ENCODE results near the gene SLC1A4.

GRCh38 chr2:65049010-65049639 lies 59.9 kb downstream of the SLC1A4 start:
- no peak for TF ChIP-seq POLR2AphosphoS5 (IDR thresholded peaks at IDR 0.05)
- TF ChIP-seq, protein P1, sequence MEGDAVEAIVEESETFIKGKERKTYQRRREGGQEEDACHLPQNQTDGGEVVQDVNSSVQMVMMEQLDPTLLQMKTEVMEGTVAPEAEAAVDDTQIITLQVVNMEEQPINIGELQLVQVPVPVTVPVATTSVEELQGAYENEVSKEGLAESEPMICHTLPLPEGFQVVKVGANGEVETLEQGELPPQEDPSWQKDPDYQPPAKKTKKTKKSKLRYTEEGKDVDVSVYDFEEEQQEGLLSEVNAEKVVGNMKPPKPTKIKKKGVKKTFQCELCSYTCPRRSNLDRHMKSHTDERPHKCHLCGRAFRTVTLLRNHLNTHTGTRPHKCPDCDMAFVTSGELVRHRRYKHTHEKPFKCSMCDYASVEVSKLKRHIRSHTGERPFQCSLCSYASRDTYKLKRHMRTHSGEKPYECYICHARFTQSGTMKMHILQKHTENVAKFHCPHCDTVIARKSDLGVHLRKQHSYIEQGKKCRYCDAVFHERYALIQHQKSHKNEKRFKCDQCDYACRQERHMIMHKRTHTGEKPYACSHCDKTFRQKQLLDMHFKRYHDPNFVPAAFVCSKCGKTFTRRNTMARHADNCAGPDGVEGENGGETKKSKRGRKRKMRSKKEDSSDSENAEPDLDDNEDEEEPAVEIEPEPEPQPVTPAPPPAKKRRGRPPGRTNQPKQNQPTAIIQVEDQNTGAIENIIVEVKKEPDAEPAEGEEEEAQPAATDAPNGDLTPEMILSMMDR (IDR thresholded peaks at IDR 0.05): no peak

Measured in breast epithelium (tissue), 3 donors.